PC-3 (cell line): ENCODE data around the gene CAPN5.

Experiments used
- EZH2phosphoT487 ChIP-seq: fragments of 300-600 bp; sonication (generic); IDR thresholded peaks from 2 replicates; pipeline ENCODE4 v1.6.1; 2018; ENCODE audit warnings: mild to moderate bottlenecking, antibody characterized with exemption, low read length, borderline replicate concordance
- TF ChIP-seq, protein P1 (sequence below): fragments of 300-600 bp; sonication (generic); conservative IDR thresholded peaks from 2 replicates; pipeline ENCODE4 v1.5.1; 2017; ENCODE audit warnings: antibody characterized with exemption, low read depth, mild to moderate bottlenecking, low read length

DNA sequence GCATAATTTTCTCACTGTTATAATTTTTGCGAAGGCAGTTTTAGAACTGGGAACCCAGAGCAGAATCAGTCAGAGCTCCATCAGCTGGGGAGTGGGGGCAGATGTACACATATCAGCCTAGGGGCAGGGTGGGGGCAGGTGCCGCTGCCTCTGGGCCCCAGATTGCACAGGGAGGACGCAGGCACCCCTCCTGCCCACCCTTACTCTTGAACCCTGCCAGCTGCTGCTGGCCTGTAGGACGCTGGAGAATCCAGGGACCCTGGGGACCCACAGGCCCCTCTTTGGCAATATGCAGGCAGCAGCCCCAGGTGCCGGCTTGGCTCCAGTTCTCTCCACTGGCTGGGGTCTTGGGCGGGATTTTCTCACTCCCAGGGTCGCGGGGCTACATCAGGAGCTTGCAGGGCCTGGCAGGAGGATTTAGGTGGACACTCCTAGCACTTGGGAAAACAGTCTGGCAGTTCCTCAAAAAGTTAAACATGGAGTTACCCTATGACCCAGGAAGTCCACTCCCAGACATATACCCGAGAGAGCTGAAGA, 8.8 kb upstream of the CAPN5 start:
- TF ChIP-seq, protein P1, sequence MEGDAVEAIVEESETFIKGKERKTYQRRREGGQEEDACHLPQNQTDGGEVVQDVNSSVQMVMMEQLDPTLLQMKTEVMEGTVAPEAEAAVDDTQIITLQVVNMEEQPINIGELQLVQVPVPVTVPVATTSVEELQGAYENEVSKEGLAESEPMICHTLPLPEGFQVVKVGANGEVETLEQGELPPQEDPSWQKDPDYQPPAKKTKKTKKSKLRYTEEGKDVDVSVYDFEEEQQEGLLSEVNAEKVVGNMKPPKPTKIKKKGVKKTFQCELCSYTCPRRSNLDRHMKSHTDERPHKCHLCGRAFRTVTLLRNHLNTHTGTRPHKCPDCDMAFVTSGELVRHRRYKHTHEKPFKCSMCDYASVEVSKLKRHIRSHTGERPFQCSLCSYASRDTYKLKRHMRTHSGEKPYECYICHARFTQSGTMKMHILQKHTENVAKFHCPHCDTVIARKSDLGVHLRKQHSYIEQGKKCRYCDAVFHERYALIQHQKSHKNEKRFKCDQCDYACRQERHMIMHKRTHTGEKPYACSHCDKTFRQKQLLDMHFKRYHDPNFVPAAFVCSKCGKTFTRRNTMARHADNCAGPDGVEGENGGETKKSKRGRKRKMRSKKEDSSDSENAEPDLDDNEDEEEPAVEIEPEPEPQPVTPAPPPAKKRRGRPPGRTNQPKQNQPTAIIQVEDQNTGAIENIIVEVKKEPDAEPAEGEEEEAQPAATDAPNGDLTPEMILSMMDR: no peak
- TF ChIP-seq EZH2phosphoT487: no peak
